SK-N-SH treated with all-trans-retinoic acid at 6 μM for 48 hours (cell line): Measurements from ENCODE around the gene PLEKHH1.

Experiments
- ARNTL ChIP-seq: fragments of 450-650 bp; formaldehyde crosslinking; IDR thresholded peaks from 2 replicates; pipeline ENCODE4 v1.5.0; 2020; ENCODE audit warnings: low read depth, mild to moderate bottlenecking, moderate library complexity, borderline replicate concordance
- CREB5 ChIP-seq: fragments of 250-450 bp; sonication (Bioruptor Pico); IDR thresholded peaks from 2 replicates; pipeline ENCODE4 v1.5.1; 2020; ENCODE audit warnings: low read depth, mild to moderate bottlenecking, moderate library complexity
- CSRNP3 ChIP-seq: fragments of 250-450 bp; sonication (Bioruptor Pico); IDR thresholded peaks from 2 replicates; pipeline ENCODE4 v1.5.1; 2021; ENCODE audit warnings: mild to moderate bottlenecking, moderate library complexity
- ESRRG ChIP-seq: fragments of 250-450 bp; sonication (Bioruptor Pico); IDR thresholded peaks from 2 replicates; pipeline ENCODE4 v1.6.1; 2021; ENCODE audit warnings: mild to moderate bottlenecking
- PATZ1 ChIP-seq: fragments of 250-450 bp; sonication (Bioruptor Pico); IDR thresholded peaks from 2 replicates; pipeline ENCODE4 v1.8.0; 2020; ENCODE audit warnings: mild to moderate bottlenecking, moderate library complexity, borderline replicate concordance
- POU6F1 ChIP-seq: fragments of 250-450 bp; sonication (Bioruptor Pico); IDR thresholded peaks from 2 replicates; pipeline ENCODE4 v1.8.0; 2021; ENCODE audit warnings: low read depth, mild to moderate bottlenecking, moderate library complexity, borderline replicate concordance
- TCF4 ChIP-seq: fragments of 250-450 bp; sonication (Bioruptor Pico); IDR thresholded peaks from 2 replicates; pipeline ENCODE4 v1.8.0; 2021; ENCODE audit warnings: mild to moderate bottlenecking, moderate library complexity, borderline replicate concordance
- ZFP3 ChIP-seq: fragments of 250-450 bp; sonication (Bioruptor Pico); IDR thresholded peaks from 2 replicates; pipeline ENCODE4 v1.5.0; 2020; ENCODE audit warnings: mild to moderate bottlenecking, moderate library complexity
- ZNF8 ChIP-seq: fragments of 450-650 bp; formaldehyde crosslinking; IDR thresholded peaks from 2 replicates; pipeline ENCODE4 v1.5.0; 2020; ENCODE audit warnings: mild to moderate bottlenecking, moderate library complexity

GRCh38 chr14:67557656-67558055, 24.6 kb downstream of the PLEKHH1 start:
- TF ChIP-seq ESRRG = no peak
- no peak for TF ChIP-seq ZFP3
- TF ChIP-seq PATZ1 (CRISPR knock-in tag) = no peak
- TF ChIP-seq CSRNP3 = no peak
- TF ChIP-seq ARNTL (CRISPR knock-in tag) = no peak
- no peak for TF ChIP-seq POU6F1 (CRISPR knock-in tag)
- no peak for TF ChIP-seq ZNF8 (CRISPR knock-in tag)
- TF ChIP-seq TCF4 (CRISPR knock-in tag) = no peak
- TF ChIP-seq CREB5 (CRISPR knock-in tag) = no peak
